Measurements from ENCODE around the gene CFI.
"Not testable (repeated sequence)": the region's sequence is repeated elsewhere in the genome, so short reads cannot be mapped to it uniquely, and the experiment has no call there.

Gene CFI

GRCh38 chr4:109801099-109801789 is 555 bp downstream of the CFI start:
- no peak overlapping the region for H3K4me3 ChIP-seq (ENCODE audit: low read depth, low read length)
- no peak for DNase-seq (ENCODE audit: low read depth)

GRCh38 chr4:109798866-109799265 is 2.9 kb downstream of the CFI start:
- no peak overlapping the region for H3K4me3 ChIP-seq (ENCODE audit: low read depth, low read length)
- DNase-seq (ENCODE audit: low read depth): no peak

GRCh38 chr4:109795059-109795458 is 6.7 kb downstream of the CFI start:
- no peak for DNase-seq (ENCODE audit: low read depth)
- H3K4me3 ChIP-seq (ENCODE audit: low read depth, low read length): no peak overlapping the region

GRCh38 chr4:109787807-109788206 is 14.0 kb downstream of the CFI start:
- no peak for DNase-seq (ENCODE audit: low read depth)
- H3K4me3 ChIP-seq (ENCODE audit: low read depth, low read length): no peak overlapping the region

DNA sequence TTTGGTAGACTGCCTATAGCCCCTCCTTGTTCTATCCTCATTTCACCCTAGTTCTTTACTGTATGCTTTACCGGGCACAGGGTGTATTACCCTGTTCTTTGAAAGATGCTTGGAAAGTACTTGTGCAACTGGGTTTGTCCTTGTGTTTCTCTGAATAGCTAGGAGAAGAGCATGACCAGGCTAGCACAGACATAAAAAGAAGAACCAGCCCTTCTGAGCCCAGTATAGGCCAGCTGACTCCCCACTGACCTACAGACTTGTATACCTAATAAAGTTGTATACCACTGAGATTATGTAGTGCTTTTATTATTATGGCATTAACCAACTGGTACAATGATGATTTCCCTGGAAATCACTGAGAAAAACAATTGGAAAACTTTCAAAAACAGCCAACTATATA is 15.0 kb downstream of the CFI start:
- no peak overlapping the region for H3K4me3 ChIP-seq (ENCODE audit: low read depth, low read length)
- no peak for DNase-seq (ENCODE audit: low read depth)

- DNase-seq (ENCODE audit: low read depth); H3K4me3 ChIP-seq (ENCODE audit: low read depth, low read length): not testable (repeated sequence)
Measured at GRCh38 chr4:109782092-109782491, 19.7 kb downstream of the CFI start.

DNA sequence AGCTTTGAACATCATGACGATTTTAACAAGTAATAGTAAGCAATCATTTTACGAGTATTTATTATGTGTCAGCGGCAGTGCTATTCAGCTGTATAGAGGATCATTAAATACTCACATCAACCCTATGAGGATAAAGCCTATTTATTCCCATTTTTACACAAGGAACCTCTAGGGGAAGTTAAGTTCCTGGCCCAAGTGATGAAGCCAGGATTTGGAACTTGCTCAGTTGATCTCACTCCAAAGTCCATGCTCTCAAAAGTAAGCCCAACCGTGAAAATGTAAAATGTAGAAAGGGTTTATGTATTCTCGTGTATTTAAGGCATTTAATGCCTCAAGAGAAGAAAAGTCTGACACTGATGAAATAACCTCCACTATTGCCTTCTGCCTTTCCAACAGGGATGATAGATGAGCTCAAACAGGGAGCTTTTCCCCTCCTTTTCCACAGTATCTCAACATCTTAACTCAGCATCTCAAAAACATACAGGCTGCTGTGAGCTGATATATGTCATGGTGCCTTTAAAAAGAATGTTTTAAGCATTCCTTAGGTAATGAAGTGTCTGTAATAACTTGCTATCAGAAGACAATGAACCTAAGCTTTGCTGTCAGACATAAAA is 36.9 kb downstream of the CFI start:
- no peak for DNase-seq (ENCODE audit: low read depth)
- H3K4me3 ChIP-seq (ENCODE audit: low read depth, low read length): no peak overlapping the region

GRCh38 chr4:109764376-109764775 is 37.4 kb downstream of the CFI start:
- no peak overlapping the region for H3K4me3 ChIP-seq (ENCODE audit: low read depth, low read length)
- no peak for DNase-seq (ENCODE audit: low read depth)

- no peak overlapping the region for H3K4me3 ChIP-seq (ENCODE audit: low read depth, low read length)
- no peak for DNase-seq (ENCODE audit: low read depth)
Measured at GRCh38 chr4:109760682-109761081, 41.1 kb downstream of the CFI start.

- no peak overlapping the region for H3K4me3 ChIP-seq (ENCODE audit: low read depth, low read length)
- no peak for DNase-seq (ENCODE audit: low read depth)
Measured at GRCh38 chr4:109755656-109756055, 46.1 kb downstream of the CFI start.

DNA sequence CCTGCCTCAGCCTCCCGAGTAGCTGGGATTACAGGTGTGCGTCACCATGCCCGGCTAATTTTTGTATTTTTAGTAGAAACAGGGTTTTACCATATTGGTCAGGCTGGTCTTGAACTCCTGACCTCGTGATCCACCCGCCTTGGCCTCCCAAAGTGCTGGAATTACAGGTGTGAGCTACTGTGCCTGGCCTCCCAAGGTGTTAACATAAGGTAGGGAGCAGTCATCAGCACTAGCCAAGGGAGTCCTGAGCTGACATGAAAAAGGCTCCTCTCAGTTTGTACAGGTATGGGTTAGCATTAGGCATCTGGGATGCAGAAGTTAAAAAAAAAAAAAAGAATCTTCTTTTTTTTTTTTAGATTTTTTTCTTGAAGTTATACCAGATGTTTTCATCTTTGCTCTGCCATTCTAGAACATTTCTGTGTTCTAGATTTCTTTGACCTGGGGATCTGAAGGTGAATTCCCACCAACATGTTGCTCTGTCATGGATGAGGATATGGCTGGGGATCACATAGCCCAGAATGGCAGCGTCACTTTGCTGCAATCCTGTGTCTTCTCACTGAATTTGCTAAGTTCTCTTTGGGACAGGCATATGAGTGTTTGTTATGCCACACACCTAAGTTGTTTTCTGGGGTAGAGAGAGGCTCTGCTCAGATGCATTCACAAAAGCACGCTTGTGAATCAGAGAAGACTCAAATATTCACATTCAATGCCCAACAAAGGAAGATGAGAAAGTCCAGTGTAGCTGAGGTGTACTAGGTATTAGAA is 47.5 kb downstream of the CFI start:
- no peak overlapping the region for H3K4me3 ChIP-seq (ENCODE audit: low read depth, low read length)
- no peak for DNase-seq (ENCODE audit: low read depth)

GRCh38 chr4:109752525-109752924 is 49.3 kb downstream of the CFI start:
- no peak overlapping the region for H3K4me3 ChIP-seq (ENCODE audit: low read depth, low read length)

GRCh38 chr4:109751852-109752251 is 49.9 kb downstream of the CFI start:
- no peak overlapping the region for H3K4me3 ChIP-seq (ENCODE audit: low read depth, low read length)
- no peak for DNase-seq (ENCODE audit: low read depth)

More at GRCh38 chr4:109752525-109752924, 49.3 kb downstream of the CFI start:
- DNase-seq (ENCODE audit: low read depth): no peak

- H3K4me3 ChIP-seq (ENCODE audit: low read depth, low read length): no peak overlapping the region
- DNase-seq (ENCODE audit: low read depth): no peak
Measured at GRCh38 chr4:109750652-109751244, 51.1 kb downstream of the CFI start.

GRCh38 chr4:109749388-109750082 is 52.3 kb downstream of the CFI start:
- DNase-seq (ENCODE audit: low read depth): no peak
- H3K4me3 ChIP-seq (ENCODE audit: low read depth, low read length): no peak overlapping the region

DNA sequence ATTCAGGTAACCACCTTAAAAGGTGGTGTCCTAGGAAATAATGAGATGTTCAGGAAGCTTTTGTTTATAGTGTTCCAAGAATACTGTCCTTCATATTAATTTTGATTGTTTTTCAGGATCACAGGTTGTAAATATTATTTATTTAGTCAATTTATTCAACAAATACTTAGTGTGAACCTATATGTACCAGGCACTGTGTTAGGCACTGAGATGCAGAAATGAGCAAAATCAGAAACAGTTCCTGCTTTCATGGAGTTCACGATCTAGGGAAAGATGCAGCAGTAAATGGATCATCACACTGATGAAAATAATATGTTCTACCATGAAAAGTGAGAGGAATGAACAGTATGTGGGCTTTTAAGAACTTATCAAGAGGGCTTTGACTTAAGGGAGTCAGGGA is 53.7 kb downstream of the CFI start:
- no peak overlapping the region for H3K4me3 ChIP-seq (ENCODE audit: low read depth, low read length)
- no peak for DNase-seq (ENCODE audit: low read depth)

DNA sequence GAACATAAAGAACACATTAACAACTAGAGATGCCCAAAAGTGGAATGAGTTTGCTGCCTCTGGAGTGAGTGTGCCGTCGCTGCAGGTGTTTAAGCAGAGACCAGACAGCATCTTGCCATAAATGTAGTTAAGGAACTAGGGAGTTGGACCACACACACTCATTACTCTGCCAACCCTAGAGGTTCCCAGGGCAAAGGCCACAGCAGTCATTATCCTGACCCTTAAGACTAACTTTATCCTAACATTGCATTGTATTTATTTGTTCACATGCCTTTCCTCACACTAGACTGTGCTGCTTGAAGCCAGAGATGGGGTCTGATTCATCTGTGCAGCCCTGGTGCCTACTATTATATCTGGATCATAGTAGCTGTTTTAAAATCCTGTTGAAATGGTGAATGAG is 55.1 kb downstream of the CFI start:
- no peak for DNase-seq (ENCODE audit: low read depth)
- no peak overlapping the region for H3K4me3 ChIP-seq (ENCODE audit: low read depth, low read length)

DNA sequence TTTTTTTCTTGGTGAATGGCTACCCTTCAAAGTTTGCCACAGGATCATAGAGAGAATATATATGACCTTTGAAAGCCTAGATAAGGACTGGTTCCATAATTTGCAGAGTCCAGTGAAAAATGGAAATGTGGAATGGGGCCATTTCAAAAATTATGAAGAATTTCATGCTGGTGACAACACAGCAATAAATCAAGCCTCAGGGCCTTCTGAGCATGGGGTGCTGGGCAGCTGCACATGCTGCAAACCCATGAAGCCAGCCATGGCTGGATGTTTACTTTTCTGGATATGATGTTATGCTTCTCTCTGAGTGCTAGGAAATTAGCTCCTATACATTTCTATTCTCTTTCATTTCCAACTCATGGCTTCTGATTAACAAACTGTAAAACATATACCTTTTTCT is 56.0 kb downstream of the CFI start:
- DNase-seq (ENCODE audit: low read depth): no peak
- H3K4me3 ChIP-seq (ENCODE audit: low read depth, low read length): no peak overlapping the region

DNA sequence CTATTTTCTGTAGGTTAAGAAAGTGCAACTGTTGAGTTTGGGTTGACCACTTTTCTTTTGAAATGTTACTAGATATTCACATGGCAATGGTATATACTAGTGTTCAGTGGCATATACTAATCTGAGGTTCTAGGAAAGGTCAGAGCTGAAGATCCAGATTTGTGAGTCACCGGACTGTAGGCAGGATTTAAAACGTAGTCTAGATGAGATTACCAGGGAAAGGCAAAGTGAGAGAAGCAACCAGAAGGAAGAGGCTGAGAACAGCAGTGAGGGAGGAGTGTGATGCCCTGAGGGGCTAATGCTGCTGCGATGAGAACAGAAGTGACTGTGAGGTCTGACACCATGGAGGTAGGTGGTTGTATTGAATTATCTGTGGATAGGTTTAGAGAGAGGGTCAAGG is 62.3 kb downstream of the CFI start:
- no peak overlapping the region for H3K4me3 ChIP-seq (ENCODE audit: low read depth, low read length)
- DNase-seq (ENCODE audit: low read depth): no peak
